GM19467 (cell line): Measurements from ENCODE around the gene NRXN2.

ENCODE experiments used
- ATAC-seq: cut with Tn5 transposase; IDR thresholded peaks from one replicate; pipeline ENCODE4 v1.9.1; 2021; ENCODE audit warnings: mild to moderate bottlenecking, moderate library complexity; ENCODE audit not compliant: unreplicated experiment

NRXN2 gene

GRCh38 chr11:64556721-64557250, 166.2 kb downstream of the NRXN2 start:
- no peak for ATAC-seq
